Esophagus squamous epithelium (tissue), 5 donors: ENCODE measurements around the gene HS2ST1. TPM values are rescaled to one million over a fixed set of nuclear protein-coding genes. Genes with fewer than 3 reads are reported as not detected.

Source experiments
- DNase-seq: peaks from one replicate; lab custom pipeline; 2025; lab: John Stamatoyannopoulos, UW
- H3K27ac ChIP-seq, 4 donors: fragments of 200-600 bp; sonication (generic); one replicate each; pipeline ENCODE4 v1.5.1; 2016 to 2019; ENCODE audit warnings: mild to moderate bottlenecking in 1 of 4
- H3K27me3 ChIP-seq, 4 donors: fragments of 200-600 bp; sonication (generic); 1 replicate in 3 of 4; 2 replicates in 1 of 4; pipeline versions ENCODE4 v1.5.1 to v1.6.0; 2017 to 2021; ENCODE audit warnings: antibody characterized with exemption in 1 of 4
- H3K36me3 ChIP-seq, 3 donors: fragments of 200-600 bp; sonication (generic); one replicate each; pipeline ENCODE4 v1.5.1; 2016 to 2019
- H3K4me1 ChIP-seq, 3 donors: fragments of 200-600 bp; sonication (generic); one replicate each; pipeline ENCODE4 v1.5.1; 2017 to 2019
- H3K4me3 ChIP-seq, 4 donors: fragments of 200-600 bp; sonication (generic); 1 replicate in 3 of 4; 2 replicates in 1 of 4; pipeline ENCODE4 v1.5.1; 2016 to 2019; ENCODE audit warnings: mild to moderate bottlenecking in 2 of 4, moderate library complexity in 1 of 4
- H3K9me3 ChIP-seq, 3 donors: fragments of 200-600 bp; sonication (generic); one replicate each; pipeline ENCODE4 v1.5.1; 2016 to 2019
- CTCF ChIP-seq, 6 experiments: fragments of 450-650 bp in 4 of 6; fragments of 200-600 bp in 2 of 6; sonication (generic) in 2 of 6; IDR thresholded peaks; one replicate each; pipeline ENCODE4 v1.5.1; 2016 to 2019; ENCODE audit warnings: antibody characterized with exemption in 6 of 6, mild to moderate bottlenecking in 4 of 6, moderate library complexity in 4 of 6
- POLR2A ChIP-seq, 4 donors: fragments of 450-650 bp; IDR thresholded peaks; one replicate each; pipeline ENCODE4 v1.6.1; 2017; ENCODE audit warnings: antibody characterized with exemption in 4 of 4, mild to moderate bottlenecking in 4 of 4, moderate library complexity in 3 of 4
- WGBS, 2 donors: methylation state at CpG; one replicate each; pipeline ENCODE4 v1.1.5; 2018; 5-methylcytosine and 5-hydroxymethylcytosine counted together
- intact Hi-C: fragments of 100-400 bp; cut with DNase I; formaldehyde crosslinking; loops from one replicate; pipeline ENCODE4 v1.15.0; 2022
- total RNA-seq, 4 donors: library from RNA; depleted of rRNA; stranded (reverse); fragments of >200 nt; gene quantifications; one replicate each; pipeline ENCODE4 v1.1.0, GENCODE V29; 2016
- donor health status: DM: yes; HTN: yes; CAD: no.

Gene HS2ST1
- total RNA-seq, 4 donors from 2014 or later = 5.3 to 10.5 (median 9.1) TPM

- no peaks in the 10 kb centered on the region for H3K4me1 ChIP-seq
- TF ChIP-seq CTCF (IDR thresholded peaks at IDR 0.05) (no peak), POLR2A (IDR thresholded peaks at IDR 0.05) (no peak)
- intact Hi-C loops = no loop called here
- H3K9me3 ChIP-seq = no peaks in the 10 kb centered on the region
- no peak overlapping the region for H3K4me3 ChIP-seq
- no peak for DNase-seq
- no peaks in the 10 kb centered on the region for H3K27me3 ChIP-seq
- H3K27ac ChIP-seq = no peak overlapping the region
- WGBS, 2 donors = 55% methylated on average over 1 of the region's 1 CpG
- no peaks in the 10 kb centered on the region for H3K36me3 ChIP-seq
Measured at GRCh38 chr1:86942042-86942441, 27.6 kb downstream of the HS2ST1 start.

- no peaks in the 10 kb centered on the region for H3K36me3 ChIP-seq
- DNase-seq = no peak
- no peak overlapping the region for H3K4me3 ChIP-seq
- intact Hi-C loops = no loop called here
- no peak for TF ChIP-seq CTCF (IDR thresholded peaks at IDR 0.05)
- TF ChIP-seq POLR2A (IDR thresholded peaks at IDR 0.05) = no peak
- H3K9me3 ChIP-seq = no peaks in the 10 kb centered on the region
- H3K4me1 ChIP-seq = no peaks in the 10 kb centered on the region
- no peaks in the 10 kb centered on the region for H3K27me3 ChIP-seq
- H3K27ac ChIP-seq = no peak overlapping the region
Measured at GRCh38 chr1:86942743-86943142, 28.3 kb downstream of the HS2ST1 start.

GRCh38 chr1:86948212-86948611 lies 33.8 kb downstream of the HS2ST1 start:
- DNase-seq = no peak
- Histone ChIP-seq H3K9me3 (no peaks in the 10 kb centered on the region), H3K4me1 (no peaks in the 10 kb centered on the region), H3K36me3 (no peaks in the 10 kb centered on the region), H3K4me3 (no peak overlapping the region), H3K27ac (no peak overlapping the region), H3K27me3 (no peaks in the 10 kb centered on the region)
- TF ChIP-seq CTCF (IDR thresholded peaks at IDR 0.05) (no peak), POLR2A (IDR thresholded peaks at IDR 0.05) (no peak)
- intact Hi-C loops = no loop called here
- WGBS, 2 donors = 86 to 89% methylated on average over 5 of the region's 5 CpGs

GRCh38 chr1:86950712-86951419 lies 36.4 kb downstream of the HS2ST1 start:
- Histone ChIP-seq H3K27me3 (no peaks in the 10 kb centered on the region), H3K27ac (no peak overlapping the region), H3K4me3 (no peak overlapping the region), H3K36me3 (no peaks in the 10 kb centered on the region), H3K4me1 (no peaks in the 10 kb centered on the region), H3K9me3 (no peaks in the 10 kb centered on the region)
- intact Hi-C loops = no loop called here
- DNase-seq = no peak
- 83 to 89% methylated on average over 5 of the region's 5 CpGs for WGBS, 2 donors
- TF ChIP-seq POLR2A (IDR thresholded peaks at IDR 0.05) = no peak
- no peak for TF ChIP-seq CTCF (IDR thresholded peaks at IDR 0.05)

GRCh38 chr1:86951430-86951829 lies 37.0 kb downstream of the HS2ST1 start:
- no peak for DNase-seq
- intact Hi-C loops = no loop called here
- H3K27me3 ChIP-seq = no peaks in the 10 kb centered on the region
- H3K9me3 ChIP-seq = no peaks in the 10 kb centered on the region
- H3K36me3 ChIP-seq = no peaks in the 10 kb centered on the region
- H3K4me1 ChIP-seq = no peaks in the 10 kb centered on the region
- TF ChIP-seq POLR2A (IDR thresholded peaks at IDR 0.05) = no peak
- TF ChIP-seq CTCF (IDR thresholded peaks at IDR 0.05) = no peak
- no peak overlapping the region for H3K27ac ChIP-seq
- no peak overlapping the region for H3K4me3 ChIP-seq
- WGBS, 2 donors = 94 to 100% methylated on average over 1 of the region's 1 CpG
